Nephron progenitor cell (in vitro differentiated cells): ENCODE results near the gene MACROH2A1.

ENCODE experiments used
- DNase-seq: peaks from one replicate; pipeline ENCODE4 v3.0.0; 2021
- H3K27ac Mint-ChIP-seq: 2 replicates; pipeline ENCODE4 v1.8.0; 2021; ENCODE audit warnings: mild to moderate bottlenecking, moderate library complexity, mixed read lengths
- H3K27me3 Mint-ChIP-seq: 2 replicates; pipeline ENCODE4 v1.8.0; 2021; ENCODE audit warnings: mild to moderate bottlenecking, low read depth, mixed read lengths; ENCODE audit not compliant: poor library complexity
- H3K36me3 Mint-ChIP-seq: 2 replicates; pipeline ENCODE4 v1.8.0; 2021; ENCODE audit warnings: low read depth, mixed read lengths
- H3K4me1 Mint-ChIP-seq: 2 replicates; pipeline ENCODE4 v1.8.0; 2021; ENCODE audit warnings: mixed read lengths
- H3K4me3 Mint-ChIP-seq: 2 replicates; pipeline ENCODE4 v1.8.0; 2021; ENCODE audit warnings: mild to moderate bottlenecking, moderate library complexity, mixed read lengths
- H3K9me3 Mint-ChIP-seq: 2 replicates; pipeline ENCODE4 v1.8.0; 2021; ENCODE audit warnings: mild to moderate bottlenecking, moderate library complexity, mixed read lengths
- CTCF ChIP-seq: fragments of 200-600 bp; sonication (generic); IDR thresholded peaks from 2 replicates; pipeline ENCODE4 v1.5.0; 2021; ENCODE audit warnings: antibody characterized with exemption

MACROH2A1 gene

GRCh38 chr5:135347392-135347791 lies 51.6 kb downstream of the MACROH2A1 start:
- peaks cover 3% of the 10 kb centered on the region for H3K27me3 Mint-ChIP-seq
- no peak for DNase-seq
- peaks cover 44% of the 10 kb centered on the region for H3K36me3 Mint-ChIP-seq
- H3K9me3 Mint-ChIP-seq = no peaks in the 10 kb centered on the region
- TF ChIP-seq CTCF = no peak
- H3K27ac Mint-ChIP-seq = no peak overlapping the region
- no peaks in the 10 kb centered on the region for H3K4me1 Mint-ChIP-seq
- no peak overlapping the region for H3K4me3 Mint-ChIP-seq

DNA sequence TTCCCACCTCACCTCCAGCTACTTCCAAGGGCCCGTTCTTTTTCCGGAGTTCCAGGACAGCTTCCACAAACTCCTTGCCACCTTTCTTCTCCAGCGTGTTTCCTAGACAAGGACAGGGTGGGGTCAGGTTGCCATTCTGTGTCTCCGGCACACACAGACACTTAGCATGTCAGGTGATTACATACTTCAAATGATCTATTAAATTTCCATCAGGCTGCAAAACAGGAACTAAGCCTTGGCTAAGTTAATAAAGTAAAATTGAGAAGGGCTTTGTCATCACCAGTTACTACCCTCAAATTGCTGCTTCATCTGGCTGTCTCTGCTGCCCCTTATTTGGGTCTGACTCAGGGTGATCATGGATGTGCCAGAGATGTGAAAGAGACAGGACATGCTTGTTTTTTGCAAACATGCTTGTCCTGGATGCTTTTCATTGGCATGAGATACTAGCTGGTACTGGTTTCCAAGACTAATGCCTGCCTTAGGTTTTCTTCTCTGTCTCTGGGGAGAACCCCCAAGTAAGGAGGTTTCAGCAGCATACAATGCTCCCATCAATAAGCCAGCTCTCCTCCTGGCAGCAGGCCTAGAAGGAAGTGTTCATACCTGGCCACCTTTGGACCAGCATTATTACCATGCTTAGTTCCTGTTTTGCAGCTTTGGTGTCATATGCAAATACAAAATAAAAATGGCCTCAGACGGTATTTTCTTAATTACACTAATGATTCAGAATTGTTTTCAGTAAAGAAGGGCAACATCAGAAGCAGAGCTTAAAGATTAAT lies 52.9 kb downstream of the MACROH2A1 start:
- no peak for TF ChIP-seq CTCF
- Mint-ChIP-seq H3K27me3 (peaks cover 3% of the 10 kb centered on the region), H3K27ac (no peak overlapping the region), H3K36me3 (peaks cover 48% of the 10 kb centered on the region), H3K4me1 (peaks cover under 1% of the 10 kb centered on the region), H3K4me3 (no peak overlapping the region), H3K9me3 (no peaks in the 10 kb centered on the region)
- DNase-seq = no peak

- Mint-ChIP-seq H3K27me3 (peaks cover 3% of the 10 kb centered on the region), H3K4me3 (no peak overlapping the region), H3K27ac (no peak overlapping the region), H3K4me1 (peaks cover 5% of the 10 kb centered on the region), H3K9me3 (no peaks in the 10 kb centered on the region), H3K36me3 (peaks cover 49% of the 10 kb centered on the region)
- no peak for DNase-seq
- TF ChIP-seq CTCF = no peak
Observed at GRCh38 chr5:135344349-135344748, 54.7 kb downstream of the MACROH2A1 start.

GRCh38 chr5:135343413-135343812 lies 55.6 kb downstream of the MACROH2A1 start:
- no peak for TF ChIP-seq CTCF
- H3K36me3 Mint-ChIP-seq = peaks cover 54% of the 10 kb centered on the region
- no peaks in the 10 kb centered on the region for H3K9me3 Mint-ChIP-seq
- H3K27me3 Mint-ChIP-seq = peaks cover 3% of the 10 kb centered on the region
- H3K27ac Mint-ChIP-seq = peak overlapping the region; percentile 41
- peaks cover 5% of the 10 kb centered on the region for H3K4me1 Mint-ChIP-seq
- H3K4me3 Mint-ChIP-seq = no peak overlapping the region
- no peak for DNase-seq

DNA sequence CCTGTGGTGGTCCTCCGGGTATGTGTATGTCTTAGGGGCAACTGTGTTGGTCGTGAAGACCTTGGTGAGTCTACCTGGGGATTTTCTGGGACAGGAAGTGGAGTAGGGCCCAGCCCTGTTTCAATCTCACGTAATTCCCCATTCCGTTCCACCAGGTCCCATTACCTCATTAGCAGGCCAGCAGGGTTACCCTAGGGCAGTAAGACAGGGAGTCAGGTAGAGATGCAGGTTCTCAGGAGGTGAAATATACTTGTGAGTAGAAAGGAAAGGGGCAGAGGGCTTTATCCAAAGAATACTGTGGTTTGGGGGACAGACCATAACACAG lies 56.5 kb downstream of the MACROH2A1 start:
- peaks cover 3% of the 10 kb centered on the region for H3K27me3 Mint-ChIP-seq
- no peak overlapping the region for H3K27ac Mint-ChIP-seq
- H3K36me3 Mint-ChIP-seq = peaks cover 54% of the 10 kb centered on the region
- H3K4me1 Mint-ChIP-seq = peaks cover 5% of the 10 kb centered on the region
- no peak for DNase-seq
- no peak for TF ChIP-seq CTCF
- H3K9me3 Mint-ChIP-seq = no peaks in the 10 kb centered on the region
- H3K4me3 Mint-ChIP-seq = no peak overlapping the region
